AG04450 (cell line): Measurements from ENCODE around the gene ITGB7. TPM values are rescaled to one million over a fixed set of nuclear protein-coding genes. Genes with fewer than 3 reads are reported as not detected.

ENCODE experiments used
- CTCF ChIA-PET: fragments of 300-600, 350-600 bp; formaldehyde crosslinking; extraction: SDS; loops from one replicate; lab custom pipeline; 2022; ENCODE audit warnings: antibody characterized with exemption, inconsistent platforms; lab: Charles Lee
- POLR2A ChIA-PET: fragments of 350-600 bp; formaldehyde crosslinking; extraction: SDS; loops from one replicate; lab custom pipeline; 2021; ENCODE audit warnings: antibody characterized with exemption, inconsistent platforms; lab: Yijun Ruan, JAX
- DNase-seq: peaks from one replicate; pipeline ENCODE4 v3.0.0-alpha.2; 2011; ENCODE audit warnings: low read depth, low spot score
- H3K27ac ChIP-seq: one replicate; pipeline ENCODE4 v1.5.1; 2012; ENCODE audit warnings: low read depth, low read length, control low read depth
- H3K27me3 ChIP-seq: one replicate; pipeline ENCODE4 v1.6.0; 2012; ENCODE audit warnings: low read length; ENCODE audit not compliant: control insufficient read depth, insufficient read depth
- H3K4me3 ChIP-seq: 2 replicates; pipeline ENCODE4 v1.5.1; 2011; ENCODE audit warnings: mild to moderate bottlenecking, low read depth, low read length, control low read depth
- H3K9me3 ChIP-seq: 2 replicates; pipeline ENCODE4 v1.5.1; 2012; ENCODE audit warnings: low read length; ENCODE audit not compliant: control insufficient read depth, insufficient read depth
- polyA plus RNA-seq: library from polyadenylated mRNA; depleted of rRNA; stranded (reverse); fragments of >200 nt; gene quantifications from 2 replicates; pipeline ENCODE4 v1.2.3, GENCODE V29; 2011
- TF ChIP-seq, protein P1 (sequence below): IDR thresholded peaks from 2 replicates; pipeline ENCODE4 v1.5.1; 2011; ENCODE audit warnings: low read depth, low read length, control low read depth, inconsistent platforms

ITGB7 gene
- polyA plus RNA-seq, 1 experiment, result 0.15 TPM

DNA sequence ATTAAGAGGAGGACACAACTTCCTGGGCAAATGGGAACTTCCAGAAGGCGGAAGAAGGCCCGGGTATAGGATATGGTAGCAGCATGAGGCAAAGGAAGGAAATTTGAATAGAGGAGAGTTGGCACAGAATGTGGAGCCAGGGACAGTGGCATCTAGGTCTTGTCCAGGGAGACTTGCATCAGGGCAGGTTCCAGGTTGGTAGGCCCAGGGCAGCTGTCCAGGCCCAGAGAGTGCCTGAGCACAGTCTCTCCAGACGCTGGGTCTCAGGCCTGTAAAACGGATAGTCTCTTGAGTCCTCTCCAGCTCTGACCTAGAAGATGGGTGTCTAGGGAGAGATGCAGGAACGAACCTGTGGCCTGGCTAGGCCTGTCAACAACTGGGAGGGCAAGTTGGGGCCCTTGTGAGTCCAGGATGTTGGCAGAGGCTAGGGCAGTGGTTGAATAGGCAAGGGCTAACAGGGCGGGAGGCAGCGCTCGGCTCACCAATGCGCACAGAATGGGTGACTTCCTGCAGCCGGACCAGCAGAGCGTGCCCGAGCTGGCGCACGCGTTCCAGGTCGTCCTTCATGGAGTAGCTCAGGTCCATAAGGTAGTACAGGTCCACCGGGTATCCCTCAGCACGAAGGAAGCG lies 9.9 kb downstream of the ITGB7 start:
- CTCF ChIA-PET, result interaction anchor here (0.6 to 3.2 kb wide), 28 partner anchors 10 to 220 kb away, joined by 3 to 61 read pairs (median 4); partner anchors contain the start of genes AAAS, ITGB7, SOAT2 and SPRYD3
- no peak for DNase-seq
- no peak overlapping the region for H3K4me3 ChIP-seq
- TF ChIP-seq, protein P1, sequence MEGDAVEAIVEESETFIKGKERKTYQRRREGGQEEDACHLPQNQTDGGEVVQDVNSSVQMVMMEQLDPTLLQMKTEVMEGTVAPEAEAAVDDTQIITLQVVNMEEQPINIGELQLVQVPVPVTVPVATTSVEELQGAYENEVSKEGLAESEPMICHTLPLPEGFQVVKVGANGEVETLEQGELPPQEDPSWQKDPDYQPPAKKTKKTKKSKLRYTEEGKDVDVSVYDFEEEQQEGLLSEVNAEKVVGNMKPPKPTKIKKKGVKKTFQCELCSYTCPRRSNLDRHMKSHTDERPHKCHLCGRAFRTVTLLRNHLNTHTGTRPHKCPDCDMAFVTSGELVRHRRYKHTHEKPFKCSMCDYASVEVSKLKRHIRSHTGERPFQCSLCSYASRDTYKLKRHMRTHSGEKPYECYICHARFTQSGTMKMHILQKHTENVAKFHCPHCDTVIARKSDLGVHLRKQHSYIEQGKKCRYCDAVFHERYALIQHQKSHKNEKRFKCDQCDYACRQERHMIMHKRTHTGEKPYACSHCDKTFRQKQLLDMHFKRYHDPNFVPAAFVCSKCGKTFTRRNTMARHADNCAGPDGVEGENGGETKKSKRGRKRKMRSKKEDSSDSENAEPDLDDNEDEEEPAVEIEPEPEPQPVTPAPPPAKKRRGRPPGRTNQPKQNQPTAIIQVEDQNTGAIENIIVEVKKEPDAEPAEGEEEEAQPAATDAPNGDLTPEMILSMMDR, result no peak
- POLR2A ChIA-PET, result interaction anchor here (0.6 to 1.3 kb wide), 4 partner anchors 26 to 133 kb away, joined by 3 to 7 read pairs (median 4); partner anchors contain the start of gene SPRYD3
- no peaks in the 10 kb centered on the region; the same call in 1 of the 2 replicates for H3K9me3 ChIP-seq
- no peak overlapping the region for H3K27ac ChIP-seq
- no peaks in the 10 kb centered on the region for H3K27me3 ChIP-seq

DNA sequence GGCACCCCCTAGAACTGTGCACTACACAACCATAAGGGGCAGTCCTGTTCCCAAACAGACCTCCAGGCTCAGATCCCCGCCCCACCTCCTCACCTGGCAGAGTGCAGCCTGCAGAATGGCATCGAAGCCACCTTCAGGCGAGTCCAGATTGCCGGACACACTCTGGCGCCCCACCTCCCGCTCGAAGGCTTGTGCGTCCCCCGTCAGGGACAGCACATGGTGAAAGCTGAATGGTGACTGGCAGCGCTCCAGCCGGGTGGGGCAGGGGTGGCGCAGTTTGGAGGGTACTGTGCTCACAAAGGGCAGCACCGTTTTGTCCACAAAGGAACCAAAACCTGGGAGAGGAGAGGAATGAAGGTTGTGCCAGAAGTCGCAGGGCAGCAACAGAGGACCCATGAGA lies 10.6 kb downstream of the ITGB7 start:
- CTCF ChIA-PET, result interaction anchor here (1.1 to 3.2 kb wide), 6 partner anchors 9 to 158 kb away, joined by 4 to 61 read pairs (median 11); no protein-coding TSS in a partner anchor
- H3K27me3 ChIP-seq, result no peaks in the 10 kb centered on the region
- POLR2A ChIA-PET, result no interaction called here

DNA sequence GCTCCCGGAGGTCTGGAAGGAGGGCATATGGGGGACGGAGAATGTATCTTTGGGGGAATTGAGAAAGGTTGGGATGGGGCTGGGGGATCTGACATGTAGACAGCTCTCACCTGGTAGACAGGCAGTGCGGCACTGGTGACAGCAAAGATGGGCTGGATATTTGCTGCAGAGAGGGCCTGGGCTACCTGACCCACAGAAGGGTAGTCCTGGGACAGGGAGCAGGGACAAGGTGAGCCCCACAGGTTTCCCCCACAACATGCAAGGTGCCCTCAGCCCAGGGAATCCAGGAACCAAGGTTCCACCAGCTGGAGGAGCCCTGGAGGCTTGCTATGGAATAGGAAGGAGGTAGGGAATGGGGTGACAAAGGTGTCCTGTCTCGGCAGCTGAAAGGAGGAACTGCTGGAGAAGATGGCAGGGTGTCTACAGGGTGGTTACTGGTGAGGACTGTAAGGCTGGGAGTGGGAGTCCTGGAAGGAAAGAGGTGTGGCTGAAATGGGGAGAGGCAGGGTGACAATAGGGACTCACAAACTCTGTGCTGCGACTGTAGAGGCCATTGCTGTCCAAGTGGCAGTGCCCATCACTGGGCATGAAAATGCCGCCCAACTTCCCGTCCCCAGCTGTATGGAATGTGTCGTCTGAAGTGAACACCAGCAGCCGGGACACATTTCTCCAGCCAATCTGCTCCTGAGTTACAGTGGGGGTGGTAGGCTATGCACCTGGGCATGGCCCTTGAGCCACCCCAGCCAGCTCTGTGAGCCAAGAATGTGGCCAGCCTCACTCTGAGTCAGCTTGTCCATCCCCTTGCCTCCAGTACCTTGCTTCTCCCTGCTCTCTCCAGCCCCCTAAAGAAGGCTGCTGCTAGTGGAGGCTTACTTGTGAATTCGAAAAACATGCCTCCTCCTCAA lies 11.3 kb downstream of the ITGB7 start:
- DNase-seq, result no peak
- Histone ChIP-seq H3K27me3 (no peaks in the 10 kb centered on the region), H3K9me3 (no peaks in the 10 kb centered on the region; the same call in 1 of the 2 replicates), H3K27ac (no peak overlapping the region), H3K4me3 (no peak overlapping the region)
- ChIA-PET CTCF (interaction anchor here (1.0 to 1.9 kb wide), 5 partner anchors 11 to 149 kb away, joined by 3 to 9 read pairs (median 4); no protein-coding TSS in a partner anchor), POLR2A (interaction anchor here (1.0 to 1.2 kb wide), 2 partner anchors 23 to 130 kb away, joined by 3 read pairs; no protein-coding TSS in a partner anchor)
- TF ChIP-seq, protein P1, result no peak

More for the DNA sequence above, 10.6 kb downstream of the ITGB7 start:
- no peak for DNase-seq
- TF ChIP-seq, protein P1, result no peak
- no peaks in the 10 kb centered on the region; the same call in 1 of the 2 replicates for H3K9me3 ChIP-seq
- no peak overlapping the region for H3K27ac ChIP-seq
- H3K4me3 ChIP-seq, result no peak overlapping the region

DNA sequence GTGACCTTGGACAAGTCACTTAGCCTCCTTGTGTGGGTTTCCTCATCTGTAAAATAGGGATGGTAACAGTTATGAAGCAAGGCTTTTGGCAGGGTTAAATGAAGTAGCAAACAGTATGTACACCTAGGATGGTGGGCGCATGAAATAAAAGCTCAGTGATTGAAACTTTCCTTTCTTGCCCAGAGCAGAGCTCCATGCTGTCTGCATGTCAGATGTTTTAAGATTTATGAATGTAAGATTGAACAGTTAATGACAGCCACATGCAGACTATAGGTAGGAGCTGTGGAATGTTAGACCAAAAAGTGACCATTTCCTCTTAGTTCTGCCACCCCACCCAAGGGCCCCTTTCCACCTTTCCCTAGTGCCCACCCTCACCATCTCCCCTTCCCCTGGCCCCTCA lies 12.1 kb downstream of the ITGB7 start:
- H3K4me3 ChIP-seq, result no peak overlapping the region
- no peak for DNase-seq
- H3K27ac ChIP-seq, result no peak overlapping the region
- H3K27me3 ChIP-seq, result no peaks in the 10 kb centered on the region
- H3K9me3 ChIP-seq, result no peaks in the 10 kb centered on the region; the same call in 1 of the 2 replicates
- ChIA-PET POLR2A (interaction anchor here (1.0 to 1.2 kb wide), 2 partner anchors 22 to 129 kb away, joined by 3 read pairs; no protein-coding TSS in a partner anchor), CTCF (interaction anchor here (1.0 to 1.9 kb wide), 5 partner anchors 10 to 150 kb away, joined by 3 to 9 read pairs (median 4); no protein-coding TSS in a partner anchor)
- TF ChIP-seq, protein P1, result no peak
